ENCODE measurements around the gene SENP7.

Gene SENP7

GRCh38 chr3:101288294-101288693, 224.7 kb downstream of the SENP7 start:
- in situ Hi-C loops (cut with HindIII; ENCODE audit: low pct_unique_long_range_greater_than_20kb, low sequenced_read_pairs) = no loop called here
- DNase-seq (ENCODE audit: low read depth in 1 of 2, low spot score in 1 of 2) = no peak
- TF ChIP-seq JUND (IDR thresholded peaks at IDR 0.05; ENCODE audit: low read depth) = no peak

GRCh38 chr3:101284757-101285156, 228.3 kb downstream of the SENP7 start:
- in situ Hi-C loops (cut with HindIII; ENCODE audit: low pct_unique_long_range_greater_than_20kb, low sequenced_read_pairs) = no loop called here
- DNase-seq (ENCODE audit: low read depth in 1 of 2, low spot score in 1 of 2) = no peak

GRCh38 chr3:101281521-101282030, 231.4 kb downstream of the SENP7 start:
- in situ Hi-C loops (cut with HindIII; ENCODE audit: low pct_unique_long_range_greater_than_20kb, low sequenced_read_pairs) = no loop called here
- TF ChIP-seq JUND (IDR thresholded peaks at IDR 0.05; ENCODE audit: low read depth) = no peak
- no peak for DNase-seq (ENCODE audit: low read depth in 1 of 2, low spot score in 1 of 2)

More at GRCh38 chr3:101284757-101285156, 228.3 kb downstream of the SENP7 start:
- TF ChIP-seq JUND (IDR thresholded peaks at IDR 0.05; ENCODE audit: low read depth) = no peak

- TF ChIP-seq JUND (IDR thresholded peaks at IDR 0.05; ENCODE audit: low read depth) = no peak
- in situ Hi-C loops (cut with HindIII; ENCODE audit: low pct_unique_long_range_greater_than_20kb, low sequenced_read_pairs) = no loop called here
- DNase-seq (ENCODE audit: low read depth in 1 of 2, low spot score in 1 of 2) = no peak
Observed at GRCh38 chr3:101279765-101280385, 233.1 kb downstream of the SENP7 start.

- DNase-seq (ENCODE audit: low read depth in 1 of 2, low spot score in 1 of 2) = no peak
- in situ Hi-C loops (cut with HindIII; ENCODE audit: low pct_unique_long_range_greater_than_20kb, low sequenced_read_pairs) = no loop called here
Observed at GRCh38 chr3:101279162-101279561, 233.8 kb downstream of the SENP7 start.

GRCh38 chr3:101278727-101279126, 234.3 kb downstream of the SENP7 start:
- in situ Hi-C loops (cut with HindIII; ENCODE audit: low pct_unique_long_range_greater_than_20kb, low sequenced_read_pairs) = no loop called here
- no peak for TF ChIP-seq JUND (IDR thresholded peaks at IDR 0.05; ENCODE audit: low read depth)
- no peak for DNase-seq (ENCODE audit: low read depth in 1 of 2, low spot score in 1 of 2)

More at GRCh38 chr3:101279162-101279561, 233.8 kb downstream of the SENP7 start:
- TF ChIP-seq JUND (IDR thresholded peaks at IDR 0.05; ENCODE audit: low read depth) = no peak

All from T47D (cell line).